Testis (tissue), 2 donors: ENCODE data around the gene C5.

ENCODE experiments used
- CTCF ChIP-seq, 3 experiments: fragments of 450-650 bp in 2 of 3; fragments of 200-600 bp in 1 of 3; sonication (generic) in 1 of 3; IDR thresholded peaks; one replicate each; pipeline ENCODE4 v1.5.1; 2016 to 2019; ENCODE audit warnings: antibody characterized with exemption in 3 of 3, mild to moderate bottlenecking in 2 of 3, moderate library complexity in 1 of 3
- POLR2A ChIP-seq: fragments of 450-650 bp; IDR thresholded peaks from one replicate; pipeline ENCODE4 v1.6.1; 2017; ENCODE audit warnings: antibody characterized with exemption, mild to moderate bottlenecking, moderate library complexity

DNA sequence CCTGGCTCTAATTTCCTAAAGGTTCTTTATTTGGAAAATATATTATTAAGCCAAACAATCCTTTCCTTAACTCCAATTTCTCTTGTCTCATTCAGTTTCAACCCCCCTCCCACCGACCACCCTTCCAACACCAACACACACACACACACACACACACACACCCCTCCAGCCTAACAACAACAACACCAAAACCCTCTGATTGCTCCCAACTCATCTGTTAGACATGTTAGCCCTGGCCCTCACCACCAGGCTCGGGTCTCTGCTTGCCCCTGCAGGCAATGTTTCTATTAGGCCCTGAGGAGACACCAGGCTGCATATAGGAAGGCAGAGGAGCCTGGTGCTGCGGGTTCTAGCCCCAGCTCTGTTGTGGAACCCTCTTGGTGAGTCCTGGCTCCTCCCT is 105.1 kb downstream of the C5 start:
- TF ChIP-seq CTCF (IDR thresholded peaks at IDR 0.05) (no peak), POLR2A (no peak)
